HG02884 (cell line): ENCODE measurements around the gene TMEM184C.

Experiments used
- ATAC-seq: cut with Tn5 transposase; IDR thresholded peaks from one replicate; pipeline ENCODE4 v1.9.1; 2021; ENCODE audit warnings: mild to moderate bottlenecking, moderate library complexity; ENCODE audit not compliant: unreplicated experiment

Gene TMEM184C

DNA sequence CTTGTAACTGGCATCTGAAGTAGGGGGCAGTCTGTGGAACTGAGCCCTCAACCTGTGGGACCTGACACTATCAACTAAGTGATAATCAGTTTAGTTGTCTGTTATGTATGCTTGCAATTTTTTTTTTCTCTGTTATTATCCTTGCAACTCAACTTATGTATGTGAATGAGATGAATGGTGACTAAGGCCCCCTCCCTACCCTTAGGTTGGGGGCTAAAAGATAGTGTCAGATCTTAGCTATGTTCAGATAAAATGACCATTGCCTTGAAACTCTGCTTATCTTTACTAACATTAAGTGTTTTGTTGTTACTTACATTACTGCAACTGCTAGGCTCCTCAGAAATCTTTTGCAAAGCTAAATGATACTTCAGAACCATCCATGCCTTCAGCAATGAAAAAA lies 31.5 kb downstream of the TMEM184C start:
- no peak for ATAC-seq

DNA sequence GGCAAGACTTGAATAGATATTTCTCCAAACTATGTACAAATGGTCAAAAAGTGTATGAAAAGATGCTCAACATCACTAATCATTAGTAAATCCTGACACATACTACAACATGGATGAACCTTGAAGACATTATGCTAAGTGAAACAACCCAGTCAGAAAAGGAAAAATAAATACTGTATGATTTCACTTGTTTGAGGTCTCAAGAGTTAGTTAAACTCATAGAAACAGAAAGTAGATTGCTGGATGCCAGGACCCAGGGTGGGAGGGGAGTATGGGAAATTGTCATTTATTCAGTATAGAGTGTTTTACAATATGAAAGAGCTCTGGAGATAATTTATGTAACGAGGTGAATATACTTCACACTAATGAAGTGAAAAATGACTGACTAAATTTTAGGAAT lies 34.4 kb downstream of the TMEM184C start:
- ATAC-seq: peak; percentile 60

DNA sequence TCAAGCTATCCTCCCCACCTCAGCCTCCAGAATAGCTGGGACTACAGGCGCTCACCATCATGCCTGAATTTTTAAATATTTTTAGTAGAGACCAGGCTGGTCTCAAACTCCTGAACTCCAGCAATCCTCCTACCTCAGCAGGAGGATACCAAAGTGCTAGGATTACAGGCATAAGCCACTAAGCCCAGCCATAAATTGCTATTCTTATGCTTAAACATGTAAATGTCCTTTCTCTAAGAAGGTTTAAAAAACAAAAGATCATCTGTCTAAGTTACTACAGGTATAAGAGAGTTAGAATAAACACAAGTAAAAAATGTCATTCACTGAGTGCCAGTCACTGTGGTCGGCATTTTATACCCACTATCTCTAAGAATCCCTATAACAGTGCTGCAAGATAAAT lies 38.4 kb downstream of the TMEM184C start:
- ATAC-seq: no peak

DNA sequence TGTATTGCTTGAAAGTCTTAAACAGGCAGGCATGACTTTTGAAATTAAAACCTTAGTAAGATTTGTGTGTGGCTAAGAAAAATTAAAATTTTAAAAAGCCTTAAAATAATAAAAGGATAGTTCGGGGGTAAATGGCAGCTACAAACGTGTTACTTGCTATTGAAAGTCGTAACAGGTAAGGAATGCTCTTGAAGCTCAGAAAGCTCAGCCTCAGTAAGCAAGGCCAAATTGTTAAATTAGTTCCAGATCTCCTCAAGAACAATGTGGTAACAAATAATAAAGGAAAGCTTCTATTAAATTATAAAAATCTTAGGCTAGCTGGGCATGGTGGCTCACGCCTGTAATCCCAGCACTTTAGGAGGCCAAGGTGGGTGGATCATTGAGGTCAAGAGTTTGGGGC lies 41.3 kb downstream of the TMEM184C start:
- no peak for ATAC-seq

DNA sequence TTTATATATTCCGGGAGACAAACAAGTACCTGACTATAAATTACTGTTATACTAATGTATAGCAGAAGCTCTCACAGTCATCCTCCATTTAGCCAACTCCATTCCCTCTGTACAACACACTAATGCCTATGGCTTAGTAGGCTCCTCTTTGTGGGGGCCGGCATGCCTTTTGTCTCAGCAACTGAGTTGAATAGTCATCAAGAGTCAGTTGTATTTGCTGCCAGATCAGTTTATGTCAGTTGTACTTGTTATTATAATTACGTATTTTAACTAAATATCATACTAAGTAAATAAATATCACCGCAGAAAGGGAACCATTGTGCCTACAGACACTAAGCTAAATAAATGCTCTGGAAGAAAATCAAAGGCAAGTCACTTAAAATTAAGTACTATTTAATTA lies 56.9 kb downstream of the TMEM184C start:
- ATAC-seq: no peak

DNA sequence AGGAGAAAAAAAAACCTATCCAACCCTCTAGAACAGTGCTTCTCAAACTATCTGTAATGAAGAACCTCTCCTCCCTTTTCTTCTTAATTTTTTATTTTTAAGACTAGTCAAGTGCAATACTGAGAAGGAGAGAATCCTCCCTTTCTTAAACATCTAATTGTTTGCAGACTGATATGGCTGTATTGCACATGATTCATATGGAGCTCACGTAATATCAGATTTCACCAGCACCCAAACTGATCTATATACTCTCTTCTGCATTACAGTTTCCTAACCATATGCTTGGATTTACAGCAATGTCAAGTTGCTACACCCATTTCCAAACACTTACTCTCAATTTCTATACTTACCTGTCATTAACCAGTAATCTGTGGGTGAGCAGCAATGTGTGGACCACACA lies 57.3 kb downstream of the TMEM184C start:
- ATAC-seq: no peak

DNA sequence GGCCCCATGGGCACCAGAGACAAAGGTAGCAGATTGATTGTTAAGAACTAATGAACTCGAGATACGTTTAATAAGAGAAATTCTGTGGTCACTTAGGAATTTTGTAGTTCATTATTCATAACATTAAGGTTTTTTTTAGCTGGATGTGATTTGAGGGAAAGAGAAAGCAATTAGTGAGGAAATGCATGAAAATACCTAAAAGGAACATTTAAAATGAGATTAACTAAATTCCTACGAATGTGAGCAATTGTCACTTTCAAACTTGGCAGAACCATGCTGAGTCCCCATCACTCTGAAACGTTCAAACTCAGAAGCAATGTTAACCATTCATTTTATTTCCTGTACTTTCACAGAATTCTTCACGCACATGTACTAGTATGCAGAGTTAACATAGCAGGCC lies 60.9 kb downstream of the TMEM184C start:
- ATAC-seq: no peak

DNA sequence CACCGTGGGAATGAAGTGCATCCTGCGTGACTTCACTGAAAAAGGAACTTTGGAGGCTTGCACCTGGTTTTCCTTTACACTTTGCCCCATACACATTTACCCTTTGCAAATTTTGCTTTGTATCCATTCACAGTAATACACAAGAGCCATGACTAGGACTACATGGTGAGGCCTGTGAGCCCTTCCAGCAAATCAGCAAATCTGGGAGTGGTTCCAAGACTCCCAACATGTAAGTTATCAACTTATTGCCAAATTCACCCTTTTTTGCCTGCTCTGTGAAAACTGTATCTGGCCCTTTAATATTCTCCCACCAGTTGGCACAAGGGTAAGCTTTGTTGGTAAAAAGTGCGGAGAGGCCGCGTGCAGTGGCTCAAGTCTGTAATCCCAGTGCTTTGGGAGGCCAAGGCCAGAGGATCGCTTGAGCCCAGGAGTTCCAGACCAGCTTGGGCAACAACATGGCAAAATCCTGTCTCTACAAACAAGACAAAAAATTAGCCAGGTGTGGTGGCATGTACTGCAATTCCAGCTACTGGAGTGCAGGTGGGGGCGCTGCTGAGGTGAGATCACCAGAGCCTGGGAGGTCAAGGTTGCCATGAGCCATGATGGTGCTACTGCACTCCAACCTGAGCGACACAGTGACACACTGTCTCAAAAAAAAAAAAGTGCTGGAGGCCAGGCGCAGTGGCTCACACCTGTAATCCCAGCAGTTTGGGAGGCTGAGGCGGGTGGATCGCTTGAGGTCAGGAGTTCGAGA lies 61.8 kb downstream of the TMEM184C start:
- ATAC-seq: no peak

DNA sequence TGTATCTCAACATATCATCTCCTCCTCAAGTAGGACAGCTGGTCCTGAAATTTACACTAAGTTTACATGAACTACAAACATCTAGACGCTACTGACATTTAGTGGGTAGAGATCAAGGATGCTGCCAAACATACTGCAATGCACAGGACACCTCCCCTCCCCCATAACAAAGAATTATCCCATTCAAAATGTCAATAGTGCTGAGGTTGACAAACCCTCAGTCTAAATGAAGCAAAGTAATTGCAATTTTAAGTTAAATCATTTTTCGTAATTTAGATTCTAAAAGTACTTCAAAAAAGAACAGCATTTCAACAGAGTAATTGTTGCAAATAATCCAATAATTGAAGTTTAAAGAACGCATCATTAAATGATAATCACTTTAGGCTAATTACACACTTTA lies 65.6 kb downstream of the TMEM184C start:
- no peak for ATAC-seq

DNA sequence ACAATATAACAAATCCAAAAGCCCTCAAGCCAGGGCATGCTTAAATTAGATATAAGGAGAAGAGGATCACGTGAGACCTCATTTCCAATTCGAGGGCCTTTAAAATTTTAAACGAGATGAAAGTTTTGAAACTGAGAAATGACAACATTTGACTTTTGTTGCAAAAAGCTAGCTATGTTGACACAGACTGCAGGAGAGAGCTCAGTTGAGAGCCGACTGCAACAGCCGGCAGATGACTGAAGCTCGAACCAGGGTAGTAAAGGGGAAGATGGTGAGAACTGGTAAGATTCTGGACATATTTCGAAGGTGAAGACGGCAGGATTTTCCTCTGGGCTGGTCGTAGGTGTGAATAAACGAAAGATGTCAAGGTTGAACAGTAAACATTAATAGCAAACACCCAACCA lies 66.0 kb downstream of the TMEM184C start:
- ATAC-seq: no peak

DNA sequence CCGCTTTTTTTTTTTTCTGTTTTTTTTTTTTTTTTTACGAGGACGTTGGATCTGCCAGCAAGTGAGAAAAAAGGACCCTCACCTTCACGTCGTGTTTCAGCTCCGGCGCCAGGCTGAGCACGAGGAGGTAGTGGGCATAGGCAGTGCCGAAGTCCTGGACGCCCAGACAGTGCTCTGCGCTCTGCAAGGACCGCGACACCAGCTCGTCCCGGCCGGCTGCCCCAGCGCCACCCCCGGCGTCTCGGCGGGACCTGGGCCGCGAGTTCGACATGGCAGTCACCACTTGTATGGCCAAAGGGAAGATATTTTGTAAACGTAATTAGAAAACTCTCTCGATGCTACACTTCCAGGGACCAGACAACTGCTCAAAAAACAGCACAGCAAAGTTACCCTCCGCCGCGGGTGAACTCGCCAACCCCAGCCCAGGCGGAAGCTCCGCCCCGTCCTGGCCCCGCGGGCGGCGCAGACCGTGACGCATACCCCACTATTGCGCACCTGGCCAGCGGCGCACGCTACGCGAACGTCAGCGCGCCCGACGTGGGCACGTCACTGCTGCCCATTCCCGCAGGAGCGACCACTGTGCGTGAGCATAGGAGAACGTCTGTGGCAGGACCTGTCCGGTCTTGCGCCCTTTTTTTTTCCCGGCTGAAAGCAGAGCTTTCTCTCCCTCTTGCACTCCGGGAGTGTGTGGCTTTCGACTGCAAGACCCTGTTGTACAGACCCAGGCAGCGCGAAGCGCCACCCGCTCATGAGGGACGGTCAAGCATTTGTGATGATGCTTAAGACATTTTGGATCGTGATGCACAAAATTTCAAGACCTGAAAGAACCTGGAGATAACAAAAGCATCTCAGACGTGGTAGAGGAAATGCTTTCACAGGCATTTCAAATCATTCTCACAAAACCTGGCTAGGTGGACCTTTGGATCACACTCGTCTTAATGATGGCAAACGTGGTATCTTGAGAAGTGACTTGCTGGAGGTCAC lies 66.8 kb downstream of the TMEM184C start, which contains the start of gene PRMT9:
PRMT9 (minus strand) TSS at position 447 of the 984 bp plus-strand sequence; CDS start at position 271, 176 bp downstream.
- ATAC-seq: peak; percentile 99

DNA sequence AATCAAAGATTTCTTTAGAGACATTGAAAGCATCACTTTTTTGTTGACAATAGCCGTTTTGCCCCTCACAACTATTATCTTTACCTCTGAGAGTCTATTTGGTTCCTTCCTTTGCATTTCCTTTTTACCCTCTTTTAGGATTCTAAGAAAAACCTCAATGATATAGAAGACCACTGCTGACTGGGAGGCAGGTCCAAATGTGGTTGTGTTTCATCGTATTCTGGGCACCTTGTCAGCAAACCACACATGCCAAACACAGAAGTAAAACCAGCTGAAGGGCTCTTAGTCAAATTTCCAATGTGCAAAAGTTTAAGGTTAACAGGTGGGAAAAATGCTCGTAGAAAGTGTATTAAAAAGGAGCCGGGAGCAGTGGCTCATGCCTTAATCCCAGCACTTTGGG lies 71.9 kb downstream of the TMEM184C start:
- ATAC-seq: no peak

DNA sequence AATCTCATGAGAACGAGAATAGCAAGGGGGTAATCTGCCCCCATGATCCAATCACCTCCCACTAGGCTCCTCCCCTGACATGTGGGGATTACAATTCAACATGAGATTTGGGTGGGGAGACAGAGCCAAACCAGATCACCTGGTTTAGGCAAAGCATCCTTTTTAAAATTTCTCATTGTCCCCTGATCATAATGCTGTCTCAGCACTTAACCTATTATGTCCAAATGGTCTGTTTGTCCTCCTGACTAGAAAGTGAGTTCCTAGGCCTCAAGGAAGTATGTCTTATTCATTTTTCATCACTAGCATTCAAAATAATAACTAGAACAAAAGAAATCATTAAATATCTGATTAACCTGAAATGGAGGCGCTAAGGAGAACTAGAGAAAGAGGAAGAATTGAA lies 74.6 kb downstream of the TMEM184C start:
- no peak for ATAC-seq

DNA sequence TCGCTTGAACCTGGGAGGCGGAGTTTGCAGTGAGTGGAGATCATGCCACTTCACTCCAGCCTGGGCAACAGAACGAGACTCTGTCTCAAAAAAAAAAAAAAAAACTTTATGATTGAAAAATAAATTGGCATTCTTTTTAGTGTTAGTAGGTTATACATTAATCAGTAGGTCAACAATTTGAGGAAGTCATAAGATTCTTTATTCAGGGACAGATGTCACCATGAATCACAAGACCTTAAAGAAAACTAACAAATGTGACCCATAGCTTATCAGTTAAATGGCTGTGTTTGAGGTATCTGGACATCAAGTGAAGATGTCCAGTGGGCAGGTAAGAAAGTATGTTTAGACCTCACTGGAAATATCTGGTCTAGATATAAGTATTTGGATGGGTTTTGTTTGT lies 76.0 kb downstream of the TMEM184C start:
- no peak for ATAC-seq

DNA sequence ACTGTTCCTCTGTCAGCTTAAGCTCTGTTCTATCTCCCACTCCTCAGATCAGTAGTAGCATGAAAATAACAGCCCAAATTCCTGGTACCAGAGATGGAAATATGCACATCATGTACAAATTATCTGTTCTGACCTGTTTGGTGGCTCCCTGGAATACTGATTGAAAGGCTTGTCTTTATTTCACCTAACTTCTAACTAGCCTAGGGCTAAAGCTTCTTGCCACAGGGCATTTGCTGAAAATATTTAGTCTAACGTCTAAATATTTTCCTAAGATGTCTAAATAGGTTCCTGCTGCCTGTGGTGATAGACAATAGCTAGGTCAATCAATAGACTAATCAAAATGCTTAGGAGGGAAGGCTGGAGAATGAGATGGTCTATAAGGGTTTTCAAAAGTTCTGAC lies 79.7 kb downstream of the TMEM184C start:
- no peak for ATAC-seq

DNA sequence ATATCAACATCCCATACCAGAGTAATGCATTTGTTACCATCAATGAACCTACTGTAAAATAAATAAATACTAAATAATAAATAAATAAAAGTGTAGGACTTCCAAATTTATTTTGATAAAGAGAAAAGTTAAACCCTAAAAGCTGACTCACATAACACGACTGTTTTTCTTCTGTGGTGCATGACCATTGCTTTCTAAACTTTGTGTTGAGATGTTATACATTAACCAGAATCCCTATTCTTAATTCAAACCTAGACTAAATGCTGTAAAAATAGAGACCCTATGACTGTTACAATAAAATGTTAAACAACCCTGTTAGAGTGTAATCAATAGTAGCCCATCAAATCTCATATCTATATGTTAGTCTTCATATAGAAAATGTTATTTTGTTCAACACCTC lies 87.6 kb downstream of the TMEM184C start:
- no peak for ATAC-seq

DNA sequence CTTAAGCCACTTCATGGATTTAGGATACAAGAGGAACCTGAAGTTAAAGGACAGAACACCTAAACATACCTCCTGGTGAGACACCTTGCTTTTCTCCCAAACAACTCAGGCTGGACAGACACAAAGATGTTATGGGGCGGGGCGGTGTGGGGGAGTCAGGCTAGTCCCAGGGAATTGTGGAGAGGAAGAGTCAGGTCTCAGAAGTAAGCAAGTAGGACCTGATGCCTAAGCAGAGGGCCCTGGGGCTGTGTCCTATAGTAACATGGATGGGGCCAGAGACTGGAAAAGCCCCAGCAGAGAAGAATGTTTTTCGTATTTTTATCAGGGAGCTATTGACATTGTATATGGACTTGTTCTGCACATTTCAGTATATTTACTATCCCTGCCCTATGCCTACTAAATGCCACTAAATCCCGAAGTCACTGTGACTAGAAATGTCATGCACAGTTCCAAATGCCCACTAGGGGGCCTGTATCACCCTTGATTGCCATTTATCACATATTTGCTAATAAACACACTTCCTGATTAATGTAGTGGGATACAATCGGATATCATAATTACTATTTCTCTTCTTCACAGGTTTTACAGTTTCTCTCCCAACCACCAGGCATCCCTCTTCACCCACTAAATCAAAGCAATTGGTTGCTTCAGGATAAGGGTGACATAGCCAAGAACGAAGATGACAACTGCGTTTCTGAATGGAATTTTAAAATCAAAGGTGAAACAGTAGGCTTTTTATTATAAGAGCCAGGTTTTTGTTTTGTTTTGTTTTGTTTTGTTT lies 90.9 kb downstream of the TMEM184C start:
- ATAC-seq: peak; percentile 69

DNA sequence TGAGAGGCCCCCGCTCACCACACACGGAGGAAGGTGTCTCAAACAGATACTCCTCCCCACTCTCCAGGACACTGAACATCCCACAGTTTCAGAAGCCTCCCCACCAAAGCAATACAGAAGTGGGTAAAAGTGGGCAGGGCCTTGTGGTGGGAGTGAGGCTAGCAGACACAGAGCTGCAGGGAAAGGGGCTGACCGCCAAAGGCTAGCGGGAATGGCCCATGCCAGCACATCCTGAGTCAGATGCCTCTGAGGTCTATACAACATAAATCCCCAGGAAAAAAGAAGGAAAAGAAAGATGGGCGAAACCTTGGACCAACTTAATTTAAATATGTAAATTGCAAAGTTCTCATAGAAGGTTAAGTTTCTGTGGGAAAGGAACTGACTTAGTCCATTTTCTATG lies 92.8 kb downstream of the TMEM184C start:
- no peak for ATAC-seq

DNA sequence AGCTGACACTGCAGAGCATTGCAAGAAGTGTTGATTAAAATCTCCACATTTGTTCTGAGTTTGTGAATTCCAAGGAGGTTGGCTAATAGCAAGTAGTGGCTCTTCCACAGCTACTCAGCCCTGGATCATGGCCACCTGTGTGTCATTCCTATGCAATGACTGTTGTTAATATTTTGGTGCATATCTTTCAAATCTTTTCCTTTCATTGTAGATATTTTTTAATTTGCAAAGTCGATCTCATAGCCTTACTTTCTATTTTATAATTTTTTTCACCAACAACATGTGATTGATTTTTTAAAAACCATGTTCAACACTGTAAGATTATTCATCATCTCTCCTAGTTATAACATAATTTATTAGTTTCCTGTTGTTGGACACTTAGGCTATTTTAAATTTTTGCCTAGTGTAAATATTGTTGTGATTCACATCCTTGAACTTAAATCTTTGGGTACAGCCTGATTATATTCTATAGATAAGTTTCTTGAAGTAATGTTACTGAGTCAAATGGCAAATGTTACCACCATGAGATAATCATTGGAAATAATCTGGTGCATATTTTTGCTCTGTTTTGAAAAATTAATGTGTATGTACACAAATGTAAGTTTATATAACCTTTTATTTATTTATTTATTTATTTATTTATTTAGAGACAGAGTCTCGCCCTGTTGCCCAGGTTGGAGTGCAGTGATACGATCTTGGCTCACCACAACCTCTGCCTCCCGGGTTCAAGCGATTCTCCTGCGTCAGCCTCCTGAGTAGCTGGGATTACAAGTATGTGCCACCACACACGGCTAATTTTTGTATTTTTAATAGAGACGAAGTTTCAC lies 97.6 kb downstream of the TMEM184C start:
- ATAC-seq: no peak

DNA sequence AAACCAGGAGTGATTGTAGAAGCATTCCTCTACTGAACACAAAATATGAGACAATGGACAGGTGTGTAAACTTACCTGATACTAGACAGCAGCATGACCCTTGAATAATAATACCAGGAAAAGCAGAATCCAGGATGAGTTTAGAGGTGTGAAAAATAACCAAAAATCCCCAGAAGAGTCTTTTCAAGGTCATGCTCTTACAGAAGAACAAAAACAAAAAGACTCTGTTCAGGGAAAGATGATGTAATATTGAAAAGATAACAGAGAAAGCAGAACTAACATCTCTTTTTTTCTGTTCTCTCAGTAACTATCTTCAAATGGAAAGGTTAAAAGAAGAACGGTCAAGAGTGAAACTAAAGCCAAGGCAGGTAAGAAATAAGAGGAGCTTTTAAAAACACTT lies 100.7 kb downstream of the TMEM184C start:
- ATAC-seq: peak; percentile 73
